A549 treated with DMSO at 1 μM for 4 hours (cell line): Measurements from ENCODE around the gene NDUFA1. TPM values are rescaled to one million over a fixed set of nuclear protein-coding genes. Genes with fewer than 3 reads are reported as not detected.

Experiments
- total RNA-seq: library from RNA; stranded (reverse); fragments of 200-300 nt; extraction: Qiagen RNA extraction; gene quantifications from 5 replicates; pipeline ENCODE4 v1.2.3, GENCODE V29; 2022; ENCODE audit warnings: low read depth

NDUFA1 gene
- total RNA-seq, result 226 to 314 TPM (median 239 TPM) in 5 replicates

DNA sequence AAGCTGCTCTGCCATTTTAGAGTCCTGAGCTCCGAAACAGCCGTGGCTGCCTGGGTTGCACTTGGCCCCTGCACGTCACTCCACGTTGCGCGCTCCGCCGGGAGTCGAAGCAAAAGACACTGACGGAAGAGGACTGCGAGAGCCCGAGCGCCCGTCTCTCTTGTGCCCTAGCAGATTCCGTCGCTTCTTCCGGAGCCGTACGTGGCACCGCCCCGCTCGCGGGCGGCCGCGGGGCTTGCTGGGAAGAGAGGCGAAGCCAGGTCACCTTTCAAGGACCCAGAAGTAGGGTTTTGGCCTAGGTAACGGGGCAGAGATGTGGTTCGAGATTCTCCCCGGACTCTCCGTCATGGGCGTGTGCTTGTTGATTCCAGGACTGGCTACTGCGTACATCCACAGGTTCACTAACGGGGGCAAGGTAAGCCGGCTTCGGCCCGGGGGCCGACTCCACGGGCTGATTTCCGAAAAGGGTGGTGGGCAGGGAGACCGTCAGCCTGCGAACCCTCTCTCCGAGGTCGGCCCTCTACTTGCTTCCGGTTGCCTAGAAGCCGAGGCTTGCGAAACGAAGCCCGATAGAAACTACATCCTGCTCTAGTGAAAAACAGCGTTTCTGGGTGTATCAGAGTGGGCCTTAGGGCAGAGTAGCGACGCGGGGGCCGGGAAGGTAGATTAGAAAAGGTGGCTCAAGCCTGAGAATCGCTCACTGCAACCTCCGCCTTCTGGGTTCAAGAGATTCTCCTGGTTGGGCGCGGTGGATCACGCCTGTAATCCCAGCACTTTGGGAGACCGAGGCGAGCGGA, at the start of gene NDUFA1, which contains the start of gene RNF113A:
TSS of gene NDUFA1 (plus strand) at position 234 of the 797 bp plus-strand sequence. CDS start at position 314, 80 bp downstream.
TSS of gene RNF113A (minus strand) at position 135 of the 797 bp plus-strand sequence. CDS start at position 15, 120 bp downstream.

DNA sequence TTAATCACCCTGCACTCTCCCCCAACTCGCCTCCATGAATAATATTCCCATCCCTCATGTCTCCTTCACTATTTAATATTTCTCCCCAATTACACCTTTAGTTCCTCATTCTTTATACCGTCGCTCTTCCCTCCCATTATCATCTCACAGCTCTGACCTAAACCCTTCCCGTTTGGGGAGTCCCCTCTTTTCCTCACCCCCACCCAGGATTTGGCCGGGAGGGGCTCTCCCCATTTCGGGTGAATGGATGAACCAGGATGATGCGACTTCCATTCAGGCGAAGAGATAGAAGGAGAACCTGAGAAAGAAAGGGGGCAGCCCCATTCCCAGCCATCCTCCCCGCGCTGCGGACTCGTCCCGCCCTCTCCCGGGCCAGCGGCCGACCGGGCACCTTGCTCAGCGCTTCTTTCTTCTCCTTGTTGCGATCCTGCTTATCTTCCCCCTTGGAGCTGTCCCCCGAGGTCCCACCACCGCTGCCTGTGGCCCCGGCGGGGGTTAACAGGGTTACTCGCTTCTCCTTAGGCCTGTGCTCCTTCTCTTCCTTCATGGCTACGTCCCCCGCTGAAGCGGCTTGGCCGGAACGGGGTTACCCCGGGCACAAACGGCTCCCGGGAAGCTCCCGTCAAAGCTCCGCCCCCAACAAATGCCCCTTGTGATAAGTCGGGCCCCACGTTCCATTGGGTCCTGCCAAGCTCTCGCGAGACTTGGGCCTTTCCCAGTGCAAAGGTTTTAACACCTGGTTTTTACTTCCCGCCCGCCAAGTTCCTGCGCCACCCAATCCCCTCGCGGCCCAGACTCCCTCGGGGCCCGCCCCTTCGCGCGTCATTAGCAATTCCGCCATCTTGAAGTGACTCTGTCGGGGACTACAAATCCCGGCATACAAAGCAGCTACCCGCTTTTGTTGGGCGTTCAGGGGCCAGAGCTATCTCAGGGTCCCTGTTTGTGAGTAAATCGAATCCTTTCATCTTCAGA, 19.0 kb upstream of the NDUFA1 start, which contains the start of gene UPF3B:
TSS of gene UPF3B (minus strand) at position 582 of the 972 bp plus-strand sequence. CDS start at position 547, 35 bp downstream.

DNA sequence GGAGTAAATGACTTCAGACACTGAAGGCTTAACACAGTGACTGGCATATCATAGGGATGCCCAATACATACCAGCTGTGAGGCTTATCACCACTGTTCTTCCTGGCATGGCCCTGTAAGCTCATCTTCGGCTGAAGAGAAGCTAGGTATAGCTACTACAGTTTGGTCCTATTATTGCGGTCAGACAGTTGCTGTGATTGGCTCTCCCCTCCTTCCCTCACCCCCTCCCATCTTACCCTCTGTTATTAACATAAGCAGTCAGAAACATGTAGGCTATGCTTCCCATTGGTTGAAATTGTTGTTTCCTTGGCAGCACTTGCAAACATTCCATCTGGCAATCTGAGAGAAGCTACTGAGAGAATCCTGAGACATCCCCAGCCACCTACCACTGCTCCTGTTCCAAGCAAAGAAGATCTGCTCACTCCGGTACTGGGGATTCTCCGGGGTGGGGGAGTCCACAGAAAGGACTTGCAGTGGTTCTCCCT, 24.3 kb downstream of the NDUFA1 start, which contains the start of gene AKAP14:
TSS of gene AKAP14 (plus strand) at position 51 of the 484 bp plus-strand sequence. CDS start 7,331 bp downstream, outside the sequence.

Other genes starting within 250 kb of the NDUFA1 start
- 9.6 to 12.2 TPM (median 10.4 TPM) in 5 replicates for gene SEPTIN6, start 178.7 kb upstream of the NDUFA1 start, total RNA-seq
- gene SOWAHD, start 113.2 kb upstream of the NDUFA1 start, total RNA-seq, result 0.09 to 0.14 TPM (median 0.10 TPM) in 4 of 5 replicates, not detected in the other
- gene RPL39, start 80.2 kb upstream of the NDUFA1 start, total RNA-seq, result 3,241 to 5,158 TPM (median 3,698 TPM) in 5 replicates
- gene UPF3B, start 18.9 kb upstream of the NDUFA1 start, total RNA-seq, result 19.3 to 22.4 TPM (median 20.9 TPM) in 5 replicates
- gene RNF113A, start 99 bp upstream of the NDUFA1 start, total RNA-seq, result 27.9 to 31.5 TPM (median 30.4 TPM) in 5 replicates
- gene AKAP14, start 24.1 kb downstream of the NDUFA1 start, total RNA-seq, result not detected in 5 replicates
- 5.8 to 9.5 TPM (median 8.0 TPM) in 5 replicates for gene NKAP, start 71.9 kb downstream of the NDUFA1 start, total RNA-seq
- gene RHOXF2B, start 205.9 kb downstream of the NDUFA1 start, total RNA-seq, result not detected in 5 replicates
- 0.12 TPM in 1 of 5 replicates, not detected in the others for gene RHOXF1, start 244.1 kb downstream of the NDUFA1 start, total RNA-seq